Lower leg skin (tissue), 3 donors: ENCODE data around the gene CALB2.

Experiments used
- CTCF ChIP-seq, 3 donors: fragments of 450-650 bp; IDR thresholded peaks; one replicate each; pipeline ENCODE4 v1.5.1; 2016; ENCODE audit warnings: antibody characterized with exemption in 3 of 3, mild to moderate bottlenecking in 3 of 3, moderate library complexity in 2 of 3
- POLR2A ChIP-seq, 2 donors: fragments of 450-650 bp; IDR thresholded peaks; one replicate each; pipeline ENCODE4 v1.6.1; 2016 to 2017; ENCODE audit warnings: antibody characterized with exemption in 2 of 2, mild to moderate bottlenecking in 1 of 2, moderate library complexity in 1 of 2

DNA sequence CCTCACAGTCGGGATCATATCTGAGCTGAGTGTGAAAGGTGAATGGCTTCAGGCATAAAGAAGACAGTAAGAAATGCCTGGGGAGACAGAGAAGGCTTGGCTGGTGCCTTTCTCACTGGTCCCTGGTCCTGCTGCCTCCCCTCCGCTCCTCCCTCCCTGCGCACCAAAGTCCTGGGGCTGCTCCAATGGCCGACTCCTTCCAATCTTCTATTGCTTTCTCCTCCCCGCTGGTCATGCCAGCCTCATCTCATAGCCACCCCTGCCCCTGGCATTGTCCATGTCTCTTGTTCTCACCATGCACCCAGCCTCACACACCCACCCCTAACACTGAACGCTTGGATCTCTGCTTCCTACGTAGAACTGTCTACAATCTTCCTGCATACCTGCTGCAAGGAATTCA is 65.3 kb downstream of the CALB2 start:
- TF ChIP-seq CTCF (IDR thresholded peaks at IDR 0.05) (no peak), POLR2A (IDR thresholded peaks at IDR 0.05) (no peak)
